Bronchial epithelial cell (primary cell): ENCODE results near the gene DCLRE1B. TPM values are rescaled to one million over a fixed set of nuclear protein-coding genes. Genes with fewer than 3 reads are reported as not detected.
A peak's percentile ranks its signal among the peaks of the same experiment; 100 is the strongest.

ENCODE experiments used
- DNase-seq: peaks from one replicate; pipeline ENCODE4 v3.0.0-alpha.2; 2010; ENCODE audit warnings: low read depth
- FAIRE-seq: peaks from 2 replicates; lab custom pipeline; 2011; peaks lifted over from hg19 to GRCh38; lab: Jason Lieb, UNC
- H3K27me3 ChIP-seq: 2 replicates; pipeline ENCODE4 v1.5.1; 2011; ENCODE audit warnings: low read length; ENCODE audit not compliant: control insufficient read depth, insufficient read depth
- H3K36me3 ChIP-seq: 2 replicates; pipeline ENCODE4 v1.5.1; 2011; ENCODE audit warnings: low read length; ENCODE audit not compliant: control insufficient read depth, insufficient read depth
- H3K4me3 ChIP-seq: 2 replicates; pipeline ENCODE4 v1.5.1; 2011; ENCODE audit warnings: mild to moderate bottlenecking, low read depth, low read length, control low read depth
- CTCF ChIP-seq: IDR thresholded peaks from 2 replicates; pipeline ENCODE4 v1.5.1; 2011; ENCODE audit warnings: mild to moderate bottlenecking, moderate library complexity, low read length, control low read depth, inconsistent platforms; ENCODE audit not compliant: insufficient read depth, severe bottlenecking
- total RNA-seq: library from RNA; depleted of rRNA; stranded (reverse); fragments of >200 nt; gene quantifications from 2 replicates; pipeline ENCODE4 v1.2.1, GENCODE V29; 2014

Gene DCLRE1B
- total RNA-seq, 1 donor from 2014 or later, result 0.79 TPM

- no peak for TF ChIP-seq CTCF
- no peak overlapping the region for H3K4me3 ChIP-seq
- no peak for FAIRE-seq
- H3K36me3 ChIP-seq, result no peaks in the 10 kb centered on the region
- DNase-seq, result no peak
- H3K27me3 ChIP-seq, result no peaks in the 10 kb centered on the region
These were observed 34.3 kb upstream of the DCLRE1B start for GRCh38 chr1:113870778-113871177.

GRCh38 chr1:113871597-113872113 lies 33.5 kb upstream of the DCLRE1B start, which contains the start of gene PTPN22:
Gene PTPN22 (minus strand): TSS chr1:113871712.
- Histone ChIP-seq H3K27me3 (no peaks in the 10 kb centered on the region), H3K4me3 (no peak within 1 kb of the TSS), H3K36me3 (no peaks in the 10 kb centered on the region)
- TF ChIP-seq CTCF, result no peak
- FAIRE-seq (no peak), DNase-seq (peak; percentile 75)

- DNase-seq, result no peak
- TF ChIP-seq CTCF, result no peak
- Histone ChIP-seq H3K4me3 (no peak overlapping the region), H3K27me3 (no peaks in the 10 kb centered on the region), H3K36me3 (no peaks in the 10 kb centered on the region)
- no peak for FAIRE-seq
These were observed 32.7 kb upstream of the DCLRE1B start for GRCh38 chr1:113872219-113872935.

- peak; percentile 25 for TF ChIP-seq CTCF
- DNase-seq, result peak; percentile 88
- peak; percentile 68 for FAIRE-seq
- H3K27me3 ChIP-seq, result no peaks in the 10 kb centered on the region
- H3K36me3 ChIP-seq, result no peaks in the 10 kb centered on the region
- no peak overlapping the region for H3K4me3 ChIP-seq
These were observed 30.9 kb upstream of the DCLRE1B start for GRCh38 chr1:113874012-113874879.

- TF ChIP-seq CTCF, result no peak
These were observed 29.4 kb upstream of the DCLRE1B start for GRCh38 chr1:113875714-113876113.

More at GRCh38 chr1:113875714-113876113, 29.4 kb upstream of the DCLRE1B start:
- DNase-seq, result no peak
- no peak for FAIRE-seq
- no peak overlapping the region for H3K4me3 ChIP-seq
- H3K36me3 ChIP-seq, result no peaks in the 10 kb centered on the region
- H3K27me3 ChIP-seq, result no peaks in the 10 kb centered on the region
